CD8-positive, alpha-beta memory T cell (primary cell): Measurements from ENCODE around the gene CLSTN2. TPM values are rescaled to one million over a fixed set of nuclear protein-coding genes. Genes with fewer than 3 reads are reported as not detected.

Experiments
- CTCF ChIA-PET: fragments of 350-600 bp; sonication (Branson Sonifier 250); formaldehyde crosslinking; loops from one replicate; lab custom pipeline; 2021; ENCODE audit warnings: antibody characterized with exemption; lab: Charles Lee
- POLR2A ChIA-PET: fragments of 350-600 bp; sonication (Branson Sonifier 250); formaldehyde crosslinking; loops from one replicate; lab custom pipeline; 2021; ENCODE audit warnings: antibody characterized with exemption; lab: Charles Lee
- DNase-seq, 5 donors: peaks; one replicate each; pipeline versions ENCODE4 v3.0.0 to v3.0.0-alpha.2; 2020 to 2022; ENCODE audit warnings: mixed read lengths in 1 of 5
- H3K27ac ChIP-seq: one replicate; pipeline ENCODE4 v1.7.0; 2013; ENCODE audit warnings: low read depth, mild to moderate bottlenecking, low read length, moderate library complexity
- H3K27me3 ChIP-seq: 2 replicates; pipeline ENCODE4 v1.7.0; 2013; ENCODE audit warnings: low read length, mild to moderate bottlenecking; ENCODE audit not compliant: insufficient read depth, poor library complexity, severe bottlenecking
- H3K36me3 ChIP-seq: 2 replicates; pipeline ENCODE4 v1.7.0; 2013; ENCODE audit warnings: mild to moderate bottlenecking, low read length, moderate library complexity; ENCODE audit not compliant: insufficient read depth
- H3K4me1 ChIP-seq: 2 replicates; pipeline ENCODE4 v1.7.0; 2013; ENCODE audit warnings: mild to moderate bottlenecking, low read length, moderate library complexity; ENCODE audit not compliant: insufficient read depth
- H3K4me3 ChIP-seq: 2 replicates; pipeline ENCODE4 v1.7.0; 2013; ENCODE audit warnings: mild to moderate bottlenecking, low read length
- H3K9me3 ChIP-seq: 2 replicates; pipeline ENCODE4 v1.7.0; 2013; ENCODE audit warnings: mild to moderate bottlenecking, low read length
- H3K27ac Mint-ChIP-seq, 8 donors: one replicate each; pipeline ENCODE4 v1.8.0; 2020 to 2021; ENCODE audit warnings: mixed read lengths in 8 of 8, mild to moderate bottlenecking in 6 of 8, inconsistent platforms in 3 of 8, moderate library complexity in 3 of 8
- H3K27me3 Mint-ChIP-seq, 2 donors: one replicate each; pipeline ENCODE4 v1.8.0; 2020 to 2021; ENCODE audit warnings: mixed read lengths in 2 of 2, mild to moderate bottlenecking in 1 of 2, moderate library complexity in 1 of 2
- H3K36me3 Mint-ChIP-seq, 3 donors: one replicate each; pipeline ENCODE4 v1.8.0; 2020 to 2021; ENCODE audit warnings: mixed read lengths in 3 of 3, inconsistent platforms in 1 of 3, mild to moderate bottlenecking in 1 of 3
- H3K4me1 Mint-ChIP-seq, 3 donors: one replicate each; pipeline ENCODE4 v1.8.0; 2020 to 2021; ENCODE audit warnings: mixed read lengths in 3 of 3, inconsistent platforms in 1 of 3, mild to moderate bottlenecking in 1 of 3
- H3K4me3 Mint-ChIP-seq, 7 donors: one replicate each; pipeline ENCODE4 v1.8.0; 2020 to 2021; ENCODE audit warnings: mixed read lengths in 7 of 7, mild to moderate bottlenecking in 6 of 7, moderate library complexity in 4 of 7, inconsistent platforms in 2 of 7
- H3K9me3 Mint-ChIP-seq, 5 donors: one replicate each; pipeline ENCODE4 v1.8.0; 2020 to 2022; ENCODE audit warnings: mixed read lengths in 5 of 5, mild to moderate bottlenecking in 3 of 5, moderate library complexity in 2 of 5, inconsistent platforms in 1 of 5
- polyA plus RNA-seq: library from polyadenylated mRNA; unstranded; fragments of 300-500 nt; fragmentation: Illumina TruSeq; gene quantifications from one replicate; pipeline ENCODE4 v1.2.3, GENCODE V29; 2021
- total RNA-seq, 2 experiments: library from RNA; stranded (reverse); gene quantifications; one replicate each; pipeline ENCODE4 v1.2.3, GENCODE V29; 2021

The CLSTN2 gene
- total and polyA plus RNA-seq, 3 experiments from 2014 or later, result not detected

- no peak overlapping the region for H3K27ac Mint-ChIP-seq
- no peak overlapping the region for H3K4me3 Mint-ChIP-seq
- H3K36me3 Mint-ChIP-seq, result no peaks in the 10 kb centered on the region
- H3K9me3 ChIP-seq, result no peaks in the 10 kb centered on the region
- H3K4me3 ChIP-seq, result no peak overlapping the region
- peaks cover 0 to 2% of the 10 kb centered on the region in 2 donors for H3K27me3 Mint-ChIP-seq
- H3K36me3 ChIP-seq, result no peaks in the 10 kb centered on the region
- POLR2A ChIA-PET, result no interaction called here
- peaks cover 0 to 2% (median 0%) of the 10 kb centered on the region in 5 donors for H3K9me3 Mint-ChIP-seq
- no peaks in the 10 kb centered on the region for H3K27me3 ChIP-seq
- H3K4me1 ChIP-seq, result no peaks in the 10 kb centered on the region
- no peaks in the 10 kb centered on the region for H3K4me1 Mint-ChIP-seq
- CTCF ChIA-PET, result no interaction called here
- DNase-seq, result no peak
- H3K27ac ChIP-seq, result no peak overlapping the region
Measured at GRCh38 chr3:140162551-140162950, 227.6 kb downstream of the CLSTN2 start.

GRCh38 chr3:140163159-140163763 lies 228.3 kb downstream of the CLSTN2 start:
- H3K4me1 Mint-ChIP-seq, result no peaks in the 10 kb centered on the region
- H3K36me3 Mint-ChIP-seq, result no peaks in the 10 kb centered on the region
- Histone ChIP-seq H3K4me1 (no peaks in the 10 kb centered on the region), H3K4me3 (no peak overlapping the region), H3K36me3 (no peaks in the 10 kb centered on the region), H3K27me3 (no peaks in the 10 kb centered on the region), H3K9me3 (no peaks in the 10 kb centered on the region), H3K27ac (no peak overlapping the region)
- H3K27me3 Mint-ChIP-seq, result peaks cover 0 to 2% of the 10 kb centered on the region in 2 donors
- ChIA-PET CTCF (no interaction called here), POLR2A (no interaction called here)
- no peak overlapping the region for H3K27ac Mint-ChIP-seq
- no peaks in the 10 kb centered on the region for H3K9me3 Mint-ChIP-seq
- H3K4me3 Mint-ChIP-seq, result no peak overlapping the region
- DNase-seq, result no peak

GRCh38 chr3:140164156-140164555 lies 229.2 kb downstream of the CLSTN2 start:
- CTCF ChIA-PET, result no interaction called here
- DNase-seq, result no peak
- H3K4me3 ChIP-seq, result no peak overlapping the region
- Mint-ChIP-seq H3K4me1 (no peaks in the 10 kb centered on the region), H3K27me3 (peaks cover 0 to 2% of the 10 kb centered on the region in 2 donors), H3K27ac (no peak overlapping the region), H3K4me3 (no peak overlapping the region), H3K36me3 (no peaks in the 10 kb centered on the region), H3K9me3 (no peaks in the 10 kb centered on the region)
- H3K4me1 ChIP-seq, result no peaks in the 10 kb centered on the region
- H3K9me3 ChIP-seq, result no peaks in the 10 kb centered on the region
- no peak overlapping the region for H3K27ac ChIP-seq
- H3K27me3 ChIP-seq, result no peaks in the 10 kb centered on the region
- POLR2A ChIA-PET, result no interaction called here
- H3K36me3 ChIP-seq, result no peaks in the 10 kb centered on the region

GRCh38 chr3:140164922-140165590 lies 230.1 kb downstream of the CLSTN2 start:
- no peak for DNase-seq
- Mint-ChIP-seq H3K27me3 (peaks cover 0 to 2% of the 10 kb centered on the region in 2 donors), H3K36me3 (no peaks in the 10 kb centered on the region), H3K4me1 (no peaks in the 10 kb centered on the region), H3K9me3 (no peaks in the 10 kb centered on the region), H3K4me3 (no peak overlapping the region), H3K27ac (no peak overlapping the region)
- H3K27me3 ChIP-seq, result no peaks in the 10 kb centered on the region
- ChIA-PET CTCF (no interaction called here), POLR2A (no interaction called here)
- H3K9me3 ChIP-seq, result no peaks in the 10 kb centered on the region
- H3K27ac ChIP-seq, result no peak overlapping the region
- H3K36me3 ChIP-seq, result no peaks in the 10 kb centered on the region
- H3K4me1 ChIP-seq, result no peaks in the 10 kb centered on the region
- no peak overlapping the region for H3K4me3 ChIP-seq

GRCh38 chr3:140165781-140166180 lies 230.8 kb downstream of the CLSTN2 start:
- Histone ChIP-seq H3K36me3 (no peaks in the 10 kb centered on the region), H3K27ac (no peak overlapping the region), H3K9me3 (no peaks in the 10 kb centered on the region), H3K4me1 (no peaks in the 10 kb centered on the region), H3K4me3 (no peak overlapping the region), H3K27me3 (no peaks in the 10 kb centered on the region)
- Mint-ChIP-seq H3K27ac (no peak overlapping the region), H3K4me1 (no peaks in the 10 kb centered on the region), H3K4me3 (no peak overlapping the region), H3K27me3 (peaks cover 0 to 2% of the 10 kb centered on the region in 2 donors), H3K9me3 (no peaks in the 10 kb centered on the region), H3K36me3 (no peaks in the 10 kb centered on the region)
- POLR2A ChIA-PET, result no interaction called here
- no peak for DNase-seq
- CTCF ChIA-PET, result no interaction called here

- Mint-ChIP-seq H3K4me1 (no peaks in the 10 kb centered on the region), H3K36me3 (no peaks in the 10 kb centered on the region), H3K27me3 (peaks cover 0 to 2% of the 10 kb centered on the region in 2 donors), H3K9me3 (no peaks in the 10 kb centered on the region), H3K27ac (no peak overlapping the region), H3K4me3 (no peak overlapping the region)
- Histone ChIP-seq H3K36me3 (no peaks in the 10 kb centered on the region), H3K27me3 (no peaks in the 10 kb centered on the region), H3K27ac (no peak overlapping the region), H3K9me3 (no peaks in the 10 kb centered on the region), H3K4me3 (no peak overlapping the region), H3K4me1 (no peaks in the 10 kb centered on the region)
- ChIA-PET CTCF (no interaction called here), POLR2A (no interaction called here)
- DNase-seq, result no peak
Measured at GRCh38 chr3:140166861-140167599, 232.0 kb downstream of the CLSTN2 start.

GRCh38 chr3:140167600-140168281 lies 232.8 kb downstream of the CLSTN2 start:
- no peak overlapping the region for H3K4me3 ChIP-seq
- Mint-ChIP-seq H3K4me3 (no peak overlapping the region), H3K9me3 (no peaks in the 10 kb centered on the region), H3K4me1 (no peaks in the 10 kb centered on the region), H3K36me3 (no peaks in the 10 kb centered on the region), H3K27me3 (peaks cover 3 to 6% of the 10 kb centered on the region in 2 donors), H3K27ac (no peak overlapping the region)
- no peaks in the 10 kb centered on the region for H3K36me3 ChIP-seq
- no peak overlapping the region for H3K27ac ChIP-seq
- no peaks in the 10 kb centered on the region for H3K27me3 ChIP-seq
- H3K4me1 ChIP-seq, result no peaks in the 10 kb centered on the region
- ChIA-PET POLR2A (no interaction called here), CTCF (no interaction called here)
- no peak for DNase-seq
- H3K9me3 ChIP-seq, result no peaks in the 10 kb centered on the region

- peaks cover 1 to 6% of the 10 kb centered on the region in 2 donors for H3K27me3 Mint-ChIP-seq
- no peaks in the 10 kb centered on the region for H3K36me3 ChIP-seq
- no peaks in the 10 kb centered on the region for H3K36me3 Mint-ChIP-seq
- no peaks in the 10 kb centered on the region for H3K27me3 ChIP-seq
- H3K4me1 Mint-ChIP-seq, result no peaks in the 10 kb centered on the region
- CTCF ChIA-PET, result no interaction called here
- no peak overlapping the region for H3K27ac ChIP-seq
- H3K9me3 ChIP-seq, result no peaks in the 10 kb centered on the region
- DNase-seq, result no peak
- H3K4me3 Mint-ChIP-seq, result no peak overlapping the region
- peaks cover 0 to 2% (median 2%) of the 10 kb centered on the region in 5 donors for H3K9me3 Mint-ChIP-seq
- H3K27ac Mint-ChIP-seq, result no peak overlapping the region
- POLR2A ChIA-PET, result no interaction called here
- no peaks in the 10 kb centered on the region for H3K4me1 ChIP-seq
- no peak overlapping the region for H3K4me3 ChIP-seq
Measured at GRCh38 chr3:140170612-140171011, 235.6 kb downstream of the CLSTN2 start.
